NB4 (cell line): Measurements from ENCODE around the gene RPL5.

Experiments
- CTCF ChIP-seq: IDR thresholded peaks from one replicate; pipeline ENCODE4 v1.5.1; 2012; ENCODE audit warnings: low read depth, low read length
- MYC ChIP-seq: IDR thresholded peaks from 2 replicates; pipeline ENCODE4 v1.6.1; 2011; ENCODE audit warnings: low read depth, low read length
- POLR2A ChIP-seq: IDR thresholded peaks from 2 replicates; pipeline ENCODE4 v1.6.1; 2011; ENCODE audit warnings: mild to moderate bottlenecking; ENCODE audit not compliant: insufficient read length; ENCODE audit errors: extremely low read depth
- TF ChIP-seq, protein P1 (sequence below): IDR thresholded peaks from 2 replicates; pipeline ENCODE4 v1.6.1; 2011; ENCODE audit warnings: low read depth, low read length

GRCh38 chr1:92791487-92792066 lies 40.3 kb upstream of the RPL5 start:
- TF ChIP-seq CTCF, result no peak
- TF ChIP-seq POLR2A, result no peak
- TF ChIP-seq, protein P1, sequence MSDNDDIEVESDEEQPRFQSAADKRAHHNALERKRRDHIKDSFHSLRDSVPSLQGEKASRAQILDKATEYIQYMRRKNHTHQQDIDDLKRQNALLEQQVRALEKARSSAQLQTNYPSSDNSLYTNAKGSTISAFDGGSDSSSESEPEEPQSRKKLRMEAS, result no peak
- no peak for TF ChIP-seq MYC
